Fibroblast of skin of back (primary cell): ENCODE data around the gene ZNF135.

Experiments
- DNase-seq: peaks from one replicate; pipeline ENCODE4 v3.0.0-alpha.2; 2013

ZNF135 gene

DNA sequence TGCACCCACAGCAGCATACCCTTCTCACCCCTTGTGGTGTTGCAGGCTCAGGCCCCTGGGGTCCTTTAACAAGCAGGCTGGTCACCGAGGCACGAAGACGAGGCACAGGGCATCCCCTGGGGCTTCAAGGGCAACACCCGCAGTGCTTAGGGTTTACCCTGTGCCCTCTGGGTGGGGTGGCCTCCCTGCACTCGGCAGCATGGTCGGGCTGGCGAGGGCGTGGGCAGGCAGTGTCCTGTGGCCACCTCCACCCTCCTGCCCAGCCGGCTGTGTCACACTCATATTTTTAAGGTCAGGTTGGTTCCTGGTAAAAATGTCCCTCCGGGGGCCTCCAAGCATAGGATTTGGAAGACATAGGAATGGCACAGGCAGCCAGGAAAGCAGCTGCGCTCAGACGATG is 11.4 kb upstream of the ZNF135 start:
- DNase-seq: no peak

DNA sequence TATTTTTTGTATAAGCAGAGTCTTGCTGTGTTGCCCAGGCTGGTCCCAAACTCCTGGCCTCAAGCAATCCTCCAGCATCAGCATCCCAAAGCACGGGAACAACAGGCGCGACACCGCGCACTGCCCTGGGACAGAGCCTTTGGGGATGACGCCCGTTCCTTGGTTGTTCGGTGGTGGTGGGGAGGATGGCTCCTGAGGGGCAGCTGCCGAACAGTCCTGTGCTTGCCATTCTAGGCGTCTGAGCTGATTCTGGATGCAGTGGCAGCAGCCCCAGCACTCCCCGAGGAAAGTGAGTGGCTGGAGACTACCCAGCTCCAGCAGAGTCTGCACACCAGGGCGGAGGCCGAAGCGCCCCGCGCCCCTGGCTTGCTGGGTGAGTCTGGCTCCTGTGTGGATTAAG is 6.8 kb upstream of the ZNF135 start:
- no peak for DNase-seq

DNA sequence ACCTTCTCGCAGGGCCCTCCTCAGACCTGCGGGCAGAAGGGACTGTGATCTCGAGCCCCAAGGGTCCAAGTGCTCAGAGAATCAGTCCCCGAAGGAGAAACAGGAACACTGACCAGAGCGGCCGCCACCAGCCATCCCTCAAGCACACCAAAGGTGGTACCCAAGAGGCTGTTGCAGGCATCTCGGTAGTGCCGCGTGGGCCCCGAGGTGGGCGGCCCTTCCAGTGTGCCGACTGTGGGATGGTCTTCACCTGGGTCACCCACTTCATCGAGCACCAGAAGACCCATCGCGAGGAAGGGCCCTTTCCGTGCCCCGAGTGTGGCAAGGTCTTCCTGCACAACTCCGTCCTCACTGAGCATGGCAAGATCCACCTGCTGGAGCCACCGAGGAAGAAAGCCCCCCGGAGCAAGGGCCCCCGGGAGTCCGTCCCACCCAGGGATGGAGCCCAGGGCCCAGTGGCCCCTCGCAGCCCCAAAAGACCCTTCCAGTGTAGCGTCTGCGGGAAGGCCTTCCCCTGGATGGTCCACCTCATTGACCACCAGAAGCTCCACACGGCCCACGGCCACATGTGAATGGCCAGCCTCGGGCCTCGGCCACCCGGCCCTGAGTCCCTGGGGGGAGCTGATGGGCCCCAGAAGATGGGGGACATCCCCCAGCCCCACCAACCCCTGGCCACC is 5.5 kb upstream of the ZNF135 start:
- DNase-seq: no peak

DNA sequence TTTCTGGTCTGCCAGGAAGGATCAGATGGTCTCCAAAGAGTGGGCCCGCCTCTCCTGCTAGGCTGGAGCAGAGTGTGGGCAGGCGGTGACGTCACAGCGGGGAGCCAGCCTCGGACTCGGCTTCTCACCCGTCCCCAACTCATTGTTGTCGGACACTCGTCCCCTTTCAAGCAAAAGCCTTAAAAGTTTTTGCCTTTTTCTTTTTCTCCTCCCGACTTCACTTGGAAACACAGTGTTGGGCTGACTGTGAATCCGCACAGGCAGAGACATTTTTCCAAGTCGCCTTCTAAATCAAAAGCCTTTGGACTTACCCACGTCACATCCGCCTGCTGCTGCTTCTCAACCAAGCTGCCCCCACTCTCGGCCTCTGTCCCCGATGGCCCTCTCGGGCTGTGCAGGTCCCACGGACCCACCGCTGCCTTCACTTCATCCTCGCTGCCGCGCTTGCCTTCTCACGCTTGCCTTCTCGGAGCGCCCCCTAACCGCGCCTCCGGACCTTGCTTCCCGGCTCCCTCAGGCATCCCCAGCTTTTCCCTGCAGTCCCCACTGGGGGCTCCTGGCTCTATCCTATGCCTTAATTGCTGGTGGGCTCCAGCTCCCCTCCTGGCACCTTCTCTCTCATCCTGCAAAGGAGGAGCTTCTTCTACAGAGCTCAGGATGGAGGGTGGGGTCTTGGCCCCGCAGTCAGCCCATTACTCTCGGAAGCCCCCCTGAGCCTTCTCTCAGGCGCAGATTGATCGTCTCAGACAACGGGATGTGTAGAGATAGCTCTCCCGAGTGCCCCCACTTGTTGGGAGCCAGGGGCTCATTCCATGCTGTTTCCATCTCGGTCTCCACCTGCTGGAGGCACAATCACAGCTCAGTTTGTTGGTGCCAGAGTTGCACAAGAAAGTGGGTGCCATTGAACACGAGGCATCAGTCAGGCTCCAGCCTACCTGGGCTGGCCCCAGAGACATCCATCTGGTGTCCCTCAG is 3.9 kb upstream of the ZNF135 start:
- no peak for DNase-seq

DNA sequence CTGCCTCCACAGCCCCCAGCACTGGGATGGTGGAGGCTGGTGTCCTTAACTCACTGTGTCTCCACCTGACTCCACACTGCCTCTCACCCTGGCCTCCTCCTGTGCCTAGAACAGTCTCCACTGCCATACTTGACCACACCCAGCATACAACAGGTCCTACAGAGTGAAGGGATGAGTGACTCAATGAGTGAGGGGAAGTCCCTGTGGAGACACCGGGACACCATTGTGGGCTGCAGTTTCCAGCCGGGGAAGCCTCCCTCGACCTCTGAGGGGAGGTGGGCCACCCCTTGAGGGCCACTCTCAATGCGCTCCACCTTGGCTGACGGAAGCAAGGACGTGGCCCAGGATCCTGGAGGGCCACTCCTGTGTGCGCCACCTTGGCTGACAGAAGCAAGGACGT is 2.8 kb upstream of the ZNF135 start:
- DNase-seq: no peak

DNA sequence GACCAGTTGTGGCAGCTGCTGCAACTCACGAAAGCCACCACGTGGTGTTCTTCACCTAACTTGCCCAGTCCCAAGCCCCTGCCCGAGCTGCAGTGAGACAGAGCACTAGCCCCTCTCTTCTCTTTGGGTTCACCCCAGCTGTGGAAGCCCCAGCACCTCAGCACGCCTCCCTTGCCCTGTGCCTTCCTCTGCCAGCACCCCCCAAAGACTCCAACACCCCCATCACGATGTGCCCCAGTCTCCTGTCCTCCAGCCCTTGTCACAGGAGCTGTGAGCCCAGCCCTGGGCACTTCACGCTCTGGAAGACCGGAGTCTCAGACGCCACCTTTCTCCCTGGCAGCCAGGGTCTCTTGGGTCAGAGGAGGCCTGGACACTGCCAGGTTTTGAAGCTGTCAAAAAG is 2.2 kb upstream of the ZNF135 start:
- no peak for DNase-seq

DNA sequence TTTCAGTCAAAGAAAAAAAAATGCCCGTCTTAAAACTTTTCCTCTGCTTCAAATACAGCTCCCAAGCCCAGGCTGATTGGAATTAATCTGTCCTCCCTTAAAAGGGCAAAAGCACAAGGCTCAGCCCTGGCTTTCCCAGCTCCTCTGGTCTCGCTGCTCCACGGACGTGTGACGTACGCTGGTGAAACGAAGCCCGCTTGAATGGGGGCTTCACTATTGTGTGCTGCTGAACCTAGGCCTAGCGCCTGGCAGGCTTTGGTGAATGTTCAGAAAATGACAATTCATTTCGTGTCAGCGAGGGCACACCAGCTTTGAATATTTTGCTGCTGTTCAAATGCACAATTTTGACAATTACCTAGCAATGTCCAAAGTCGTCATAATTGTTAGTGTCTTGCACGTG is 615 bp upstream of the ZNF135 start:
- no peak for DNase-seq

DNA sequence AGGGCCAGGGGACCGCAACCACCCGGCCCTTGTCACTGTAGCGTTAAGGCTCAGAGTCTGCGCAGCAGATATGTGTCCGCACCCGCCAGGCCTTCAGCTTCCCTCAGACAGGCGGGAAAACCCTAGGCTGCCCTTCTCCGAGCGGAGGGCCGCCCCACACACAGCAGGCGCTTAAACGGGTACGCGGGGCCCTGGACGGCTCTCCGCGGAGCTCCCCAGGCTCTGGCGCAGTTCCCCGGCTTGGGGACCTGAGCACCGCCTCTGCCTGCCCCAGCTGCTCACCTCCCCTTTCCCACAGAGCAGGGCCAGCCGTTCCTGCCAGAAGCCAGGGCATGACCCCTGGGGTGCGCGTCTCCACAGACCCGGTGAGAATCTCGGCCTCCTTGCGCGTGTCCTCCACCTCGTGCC is 593 bp downstream of the ZNF135 start:
- DNase-seq: no peak

DNA sequence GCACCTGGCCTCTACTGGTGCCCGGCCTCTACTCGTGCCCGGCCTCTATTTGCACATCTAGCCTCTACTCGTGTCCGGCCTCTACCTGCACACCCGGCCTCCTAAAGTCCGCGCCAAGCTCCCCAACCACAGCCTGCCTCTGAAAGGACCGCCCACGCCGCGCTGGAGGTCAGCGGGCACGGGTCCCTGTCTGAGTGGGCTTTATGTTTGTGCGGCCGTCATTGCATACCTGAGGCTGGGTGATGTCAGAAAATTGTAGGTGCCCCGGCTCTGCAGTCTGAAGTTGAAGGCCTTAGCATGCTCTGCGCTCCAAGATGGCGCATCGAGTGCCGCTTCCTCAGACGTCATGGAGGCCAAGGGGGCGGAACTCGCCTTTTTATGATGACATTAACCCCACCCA is 1.1 kb downstream of the ZNF135 start:
- DNase-seq: no peak

DNA sequence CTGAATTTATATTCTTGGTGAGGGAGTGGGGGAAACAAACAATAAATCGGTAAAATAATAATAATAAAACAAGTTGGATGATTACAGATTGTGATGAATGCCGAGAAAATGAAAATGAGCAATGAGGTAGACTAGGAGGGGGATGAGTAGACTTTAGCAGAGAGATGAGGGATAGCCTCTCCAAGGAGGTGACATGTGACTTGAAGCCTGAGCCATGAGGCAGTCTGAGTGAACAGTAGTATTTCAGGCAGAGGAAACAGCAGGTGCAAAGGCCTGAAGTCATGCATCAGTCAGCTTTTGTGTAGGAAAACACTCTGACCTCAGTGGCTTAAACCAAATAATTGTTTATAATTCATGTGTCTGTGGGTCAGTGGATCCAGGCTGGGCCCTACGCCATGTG is 4.6 kb downstream of the ZNF135 start:
- no peak for DNase-seq

DNA sequence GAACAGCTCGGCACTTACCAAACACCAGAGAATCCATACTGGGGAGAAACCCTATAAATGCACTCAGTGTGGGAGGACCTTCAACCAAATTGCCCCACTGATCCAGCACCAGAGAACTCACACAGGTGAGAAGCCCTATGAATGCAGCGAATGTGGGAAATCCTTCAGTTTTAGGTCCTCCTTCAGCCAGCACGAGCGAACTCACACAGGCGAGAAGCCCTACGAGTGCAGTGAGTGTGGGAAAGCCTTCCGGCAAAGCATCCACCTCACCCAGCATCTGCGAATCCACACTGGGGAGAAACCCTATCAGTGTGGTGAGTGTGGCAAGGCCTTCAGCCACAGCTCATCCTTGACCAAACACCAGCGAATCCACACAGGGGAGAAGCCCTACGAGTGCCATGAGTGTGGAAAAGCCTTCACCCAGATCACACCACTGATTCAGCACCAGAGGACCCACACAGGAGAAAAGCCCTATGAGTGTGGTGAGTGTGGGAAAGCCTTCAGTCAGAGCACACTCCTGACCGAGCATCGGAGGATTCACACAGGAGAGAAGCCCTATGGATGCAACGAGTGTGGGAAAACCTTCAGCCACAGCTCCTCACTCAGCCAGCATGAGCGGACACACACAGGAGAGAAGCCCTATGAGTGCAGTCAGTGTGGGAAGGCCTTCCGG is 8.3 kb downstream of the ZNF135 start:
- no peak for DNase-seq

DNA sequence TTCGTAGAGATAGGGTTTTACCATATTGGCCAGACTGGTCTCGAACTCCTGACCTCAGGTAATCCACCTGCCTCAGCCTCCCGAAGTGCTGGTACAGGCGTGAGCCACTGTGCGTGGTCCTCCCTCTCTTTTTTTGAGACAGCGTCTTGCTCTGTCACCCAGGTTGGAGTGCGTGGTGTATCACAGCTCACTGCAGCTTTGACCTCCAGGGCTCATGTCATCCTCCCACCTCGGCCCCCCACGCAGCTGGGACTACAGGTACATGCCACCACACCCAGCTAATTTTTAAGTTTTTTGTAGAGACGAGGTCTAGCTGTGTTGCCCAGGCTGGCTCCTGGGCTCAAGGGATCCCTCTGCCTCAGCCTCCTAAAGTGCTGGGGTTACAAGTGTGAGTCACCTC is 20.7 kb downstream of the ZNF135 start:
- no peak for DNase-seq

DNA sequence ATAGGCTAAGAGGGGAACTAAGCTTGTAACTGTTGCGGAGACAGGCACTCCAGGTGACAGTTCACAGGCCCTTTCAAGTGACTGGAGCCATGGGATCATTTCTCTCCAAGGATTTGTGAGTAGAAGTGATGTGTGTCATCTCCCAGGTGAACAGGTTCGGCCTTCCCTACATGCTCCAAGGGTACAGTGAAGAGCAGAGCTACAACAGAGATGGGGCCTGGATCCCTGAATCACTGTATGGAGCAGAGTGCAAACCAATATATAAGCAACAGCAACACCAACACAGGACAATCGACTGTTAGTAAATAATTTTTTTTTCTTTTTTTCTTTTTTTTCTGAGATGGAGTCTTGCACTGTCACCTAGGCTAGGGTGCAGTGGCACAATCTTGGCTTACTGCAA is 23.9 kb downstream of the ZNF135 start:
- DNase-seq: no peak

DNA sequence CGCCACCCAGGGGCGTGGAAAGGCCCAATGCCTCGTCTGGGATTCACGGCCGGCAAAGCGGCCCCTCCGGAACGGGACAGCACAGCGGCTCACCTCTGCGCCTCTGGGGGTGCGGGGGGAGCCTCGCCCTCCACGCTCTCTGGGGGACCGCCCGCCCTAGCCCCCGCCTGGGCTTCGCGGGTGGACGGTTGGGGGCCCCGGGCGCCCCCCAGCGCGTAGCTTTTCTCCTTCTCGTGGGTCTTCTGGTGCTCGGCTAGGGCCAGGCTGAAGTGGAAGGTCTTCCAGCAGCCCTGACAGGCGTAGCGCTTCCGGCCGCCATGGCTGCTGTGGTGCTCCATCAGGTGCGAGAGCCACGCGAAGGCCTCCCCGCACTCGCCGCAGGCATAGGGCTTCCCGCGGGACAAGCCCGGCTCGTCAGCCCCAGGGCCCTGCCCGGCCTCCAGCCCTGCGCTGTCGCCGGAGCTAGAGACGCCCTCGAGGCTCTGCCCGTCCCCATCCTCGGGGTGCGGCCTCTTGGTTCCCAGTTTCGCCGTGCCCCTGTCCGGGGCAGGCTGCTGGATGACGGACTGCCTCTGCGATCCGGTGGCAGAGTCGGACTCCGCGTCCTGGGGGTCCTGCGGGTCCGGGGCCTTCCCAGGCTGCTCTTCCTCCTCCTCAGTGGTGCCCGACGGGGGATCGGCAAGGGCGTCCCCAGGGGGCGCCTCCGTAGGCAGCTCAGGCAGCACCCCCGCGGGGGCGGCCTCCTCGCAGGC is 25.7 kb downstream of the ZNF135 start:
- no peak for DNase-seq

DNA sequence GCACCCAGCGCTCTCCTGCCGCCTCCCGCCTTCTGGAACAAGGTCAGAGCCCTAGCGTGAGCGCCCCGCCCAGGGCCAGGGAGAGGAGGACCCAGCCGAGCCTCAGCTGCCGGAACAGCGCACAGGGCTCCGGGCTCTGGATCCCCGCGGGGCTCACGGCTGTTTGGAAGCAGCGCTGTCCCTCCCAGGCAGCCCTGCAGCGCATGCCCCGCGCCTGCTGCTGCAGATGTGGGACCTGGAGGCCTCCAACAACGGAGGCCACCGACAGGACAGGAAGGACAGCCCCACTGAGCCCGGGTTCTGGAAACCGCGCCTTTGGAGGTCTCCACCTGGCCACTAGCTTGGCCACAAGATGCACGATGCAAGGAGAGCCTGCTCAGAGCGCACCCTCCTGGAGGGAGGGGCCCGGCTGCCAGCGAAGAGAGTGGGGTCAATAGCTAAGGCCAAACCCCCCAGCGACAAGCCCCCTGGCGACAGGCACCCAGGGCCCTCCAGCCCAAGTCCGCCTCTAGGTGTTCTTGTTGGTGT is 26.3 kb downstream of the ZNF135 start:
- no peak for DNase-seq

DNA sequence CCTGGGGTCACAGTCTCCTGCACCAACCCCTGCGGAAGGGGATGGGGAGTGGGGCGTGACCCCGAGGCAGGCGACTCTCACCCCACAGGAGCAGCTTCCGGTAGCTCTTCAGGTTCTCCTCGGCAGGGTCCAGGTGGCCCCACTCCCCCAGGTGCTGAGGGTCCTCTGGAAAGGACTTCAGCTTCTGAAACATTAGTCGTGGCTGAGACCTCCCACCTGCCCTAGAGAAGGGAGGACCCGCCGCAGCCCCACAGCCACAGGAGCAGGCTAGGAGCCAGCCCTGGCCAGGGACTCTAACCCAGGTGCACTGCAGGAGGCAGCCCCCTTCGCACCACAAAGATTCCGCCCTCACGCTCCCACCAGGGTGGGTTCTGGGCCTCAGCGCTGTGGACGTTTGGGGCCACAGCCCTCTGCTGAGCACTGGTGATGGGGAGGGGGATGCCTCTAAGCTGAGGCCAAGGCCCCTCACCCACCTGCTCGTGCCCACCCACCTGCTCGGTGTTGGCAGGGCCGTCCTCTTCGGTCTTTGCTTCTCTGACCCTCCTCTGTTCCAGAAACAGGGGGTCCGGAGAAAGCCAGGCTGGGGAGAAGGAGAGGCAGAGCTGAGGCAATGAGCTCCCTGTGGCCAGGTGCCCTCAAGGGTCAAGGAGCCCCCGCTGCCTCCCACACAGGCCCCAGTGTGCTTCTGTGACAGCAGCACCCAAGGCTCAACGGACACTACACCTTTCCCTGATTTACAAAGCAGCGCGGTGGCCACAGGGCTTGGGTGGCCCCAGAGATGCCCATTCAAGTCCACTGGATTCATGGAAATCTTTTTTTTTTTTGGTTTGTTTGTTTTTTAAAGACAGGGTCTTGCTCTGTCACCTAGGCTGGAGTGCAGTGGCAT is 28.0 kb downstream of the ZNF135 start:
- no peak for DNase-seq

DNA sequence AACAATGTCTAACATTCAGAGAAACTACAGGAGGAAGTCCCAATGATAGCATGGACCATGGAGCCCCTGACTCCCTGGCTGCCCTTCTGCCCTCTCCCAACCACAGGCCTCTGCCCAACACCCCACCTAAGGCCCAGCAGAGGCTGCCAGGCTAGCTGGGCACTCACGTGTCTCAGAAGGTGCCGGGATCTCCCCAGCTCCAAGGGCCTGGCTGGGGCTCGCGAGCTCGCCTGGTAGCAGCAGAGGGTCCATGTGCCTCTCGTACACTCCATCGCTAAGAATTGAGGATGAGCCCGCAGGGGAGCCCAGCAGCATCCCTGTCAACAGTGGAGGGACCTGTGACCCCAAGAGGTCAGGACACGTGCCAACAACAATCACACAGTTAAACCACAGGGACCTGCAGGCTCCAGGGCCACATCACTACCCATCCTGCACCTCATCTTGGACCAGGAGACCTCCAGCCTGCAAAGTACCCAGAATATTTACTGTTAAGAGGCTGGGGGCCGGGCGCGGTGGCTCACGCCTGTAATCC is 29.5 kb downstream of the ZNF135 start:
- no peak for DNase-seq

DNA sequence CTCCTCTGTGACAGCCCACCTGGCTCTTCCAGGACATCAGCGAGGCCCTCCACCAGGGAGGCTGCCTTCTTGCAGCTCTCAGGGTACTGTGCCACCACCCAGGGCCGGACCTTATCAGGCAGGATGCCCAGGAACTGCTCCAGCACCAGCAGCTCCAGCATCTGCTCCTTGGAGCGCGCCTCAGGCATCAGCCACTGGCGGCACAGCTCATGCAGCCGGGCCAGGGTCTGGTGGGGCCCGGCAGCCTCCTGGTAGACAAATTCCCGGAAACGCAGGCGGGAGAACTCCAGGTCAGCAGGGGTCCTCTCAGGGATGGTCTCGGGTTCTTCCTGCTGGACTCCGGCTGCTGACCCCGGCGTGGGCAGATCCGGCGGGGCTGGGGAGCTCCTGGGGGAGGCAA is 30.8 kb downstream of the ZNF135 start:
- no peak for DNase-seq

DNA sequence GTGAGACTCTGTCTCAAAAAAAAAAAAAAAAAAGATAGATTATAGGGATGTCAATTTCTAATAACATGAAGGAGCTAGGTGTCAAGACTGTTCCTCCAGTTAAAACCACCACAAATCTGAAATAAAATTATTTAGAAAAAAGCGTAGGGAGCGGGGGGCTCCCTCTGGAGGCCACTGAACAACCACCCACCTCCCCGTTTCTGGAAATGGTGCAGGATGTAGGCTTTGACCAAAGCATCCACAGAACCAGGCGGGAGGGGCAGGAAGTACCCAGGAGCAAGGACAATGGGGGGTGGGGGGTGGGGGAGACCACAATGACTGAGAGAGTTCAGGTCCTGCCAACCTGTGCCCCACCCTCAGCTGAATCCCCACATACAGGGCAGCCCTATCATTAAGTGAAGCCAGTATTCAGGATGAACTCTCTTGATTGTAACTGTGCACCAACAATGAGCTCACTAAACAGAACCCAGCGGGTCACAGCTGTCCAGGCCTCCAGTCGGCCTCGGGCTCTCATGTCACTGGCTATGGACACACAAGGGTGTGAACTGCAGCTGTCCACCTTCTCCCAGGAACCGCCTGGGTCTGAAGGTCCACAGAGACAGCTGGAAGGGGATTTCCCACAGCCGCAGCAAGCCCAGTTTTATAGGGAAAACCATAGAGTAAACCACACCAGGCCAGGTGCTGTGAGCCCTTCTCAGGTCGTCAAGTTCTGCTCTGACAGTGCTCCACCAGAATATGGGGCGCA is 32.3 kb downstream of the ZNF135 start:
- DNase-seq: no peak

DNA sequence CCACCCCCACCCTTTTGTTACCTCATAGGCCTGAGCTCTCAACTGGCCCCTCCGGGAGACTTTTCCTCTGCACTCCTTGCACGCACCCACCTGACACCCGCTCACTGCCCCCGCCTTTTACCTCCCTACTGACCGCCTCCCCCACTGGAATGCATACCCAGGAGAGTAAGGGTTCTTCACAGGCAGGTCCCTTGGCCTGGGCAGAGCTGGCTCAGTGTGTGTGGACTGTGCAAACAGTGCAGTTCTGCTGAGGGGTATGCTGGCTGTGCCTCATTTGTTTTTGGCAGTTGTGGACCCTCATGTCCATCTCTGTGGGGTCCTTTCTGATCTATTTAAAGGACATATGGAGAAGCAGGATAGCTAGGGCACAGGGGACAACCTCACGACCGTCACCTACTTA is 34.0 kb downstream of the ZNF135 start:
- DNase-seq: no peak
